Skeletal muscle tissue (tissue), 4 donors: ENCODE data around the gene MUS81. TPM values are rescaled to one million over a fixed set of nuclear protein-coding genes. Genes with fewer than 3 reads are reported as not detected.

Experiments
- H3K27ac ChIP-seq: one replicate; pipeline ENCODE4 v1.7.0; 2013; ENCODE audit warnings: mild to moderate bottlenecking, low read depth, low read length, inconsistent platforms
- H3K27me3 ChIP-seq, 3 donors: one replicate each; pipeline ENCODE4 v1.7.0; 2013; ENCODE audit warnings: low read length in 3 of 3; ENCODE audit not compliant: control insufficient read depth in 3 of 3, insufficient read depth in 3 of 3
- H3K36me3 ChIP-seq, 3 donors: one replicate each; pipeline ENCODE4 v1.7.0; 2013; ENCODE audit warnings: low read length in 3 of 3; ENCODE audit not compliant: control insufficient read depth in 3 of 3, insufficient read depth in 3 of 3
- H3K4me1 ChIP-seq, 3 donors: one replicate each; pipeline ENCODE4 v1.7.0; 2013; ENCODE audit warnings: low read length in 3 of 3, mild to moderate bottlenecking in 3 of 3; ENCODE audit not compliant: control insufficient read depth in 3 of 3, insufficient read depth in 3 of 3
- H3K4me3 ChIP-seq, 3 donors: one replicate each; pipeline ENCODE4 v1.7.0; 2013; ENCODE audit warnings: low read length in 3 of 3
- H3K9ac ChIP-seq, 3 donors: one replicate each; pipeline ENCODE4 v1.7.0; 2013; ENCODE audit warnings: low read length in 3 of 3, mild to moderate bottlenecking in 3 of 3, moderate library complexity in 2 of 3, low read depth in 1 of 3
- H3K9me3 ChIP-seq, 3 donors: one replicate each; pipeline ENCODE4 v1.7.0; 2013; ENCODE audit warnings: low read length in 3 of 3; ENCODE audit not compliant: control insufficient read depth in 3 of 3
- total RNA-seq: library from RNA; depleted of rRNA; stranded (reverse); fragments of >200 nt; gene quantifications from one replicate; pipeline ENCODE4 v1.2.3, GENCODE V29; 2014
- donor health status: Osteomylitis.

The MUS81 gene
- total RNA-seq, 1 donor from 2014 or later: 34.4 TPM

- Histone ChIP-seq H3K4me3 (no peak overlapping the region), H3K4me1 (peaks cover 21 to 32% (median 32%) of the 10 kb centered on the region in 3 donors), H3K9me3 (peaks cover 0 to 5% (median 0%) of the 10 kb centered on the region in 3 donors), H3K9ac (no peak overlapping the region), H3K36me3 (peaks cover 47 to 55% (median 52%) of the 10 kb centered on the region in 3 donors), H3K27me3 (no peaks in the 10 kb centered on the region), H3K27ac (no peak overlapping the region)
These were observed 6.1 kb upstream of the MUS81 start for GRCh38 chr11:65854161-65854592.

- no peak overlapping the region for H3K27ac ChIP-seq
- H3K9ac ChIP-seq: peak overlapping the region in 1 of 3 donors; percentile 25
- H3K9me3 ChIP-seq: peaks cover 0 to 5% (median 0%) of the 10 kb centered on the region in 3 donors
- H3K36me3 ChIP-seq: peaks cover 47 to 55% (median 52%) of the 10 kb centered on the region in 3 donors
- no peak overlapping the region for H3K4me3 ChIP-seq
- H3K27me3 ChIP-seq: no peaks in the 10 kb centered on the region
- peaks cover 27 to 41% (median 37%) of the 10 kb centered on the region in 3 donors for H3K4me1 ChIP-seq
These were observed 5.1 kb upstream of the MUS81 start for GRCh38 chr11:65854852-65855837.

GRCh38 chr11:65855927-65856363 lies 4.3 kb upstream of the MUS81 start:
- no peaks in the 10 kb centered on the region for H3K27me3 ChIP-seq
- H3K4me3 ChIP-seq: peak overlapping the region; percentile 41 to 95 (median 93)
- H3K4me1 ChIP-seq: peaks cover 29 to 44% (median 40%) of the 10 kb centered on the region in 3 donors
- peaks cover 0 to 5% (median 0%) of the 10 kb centered on the region in 3 donors for H3K9me3 ChIP-seq
- no peak overlapping the region for H3K27ac ChIP-seq
- H3K9ac ChIP-seq: peak overlapping the region; percentile 82 to 91 (median 84)
- peaks cover 46 to 52% (median 50%) of the 10 kb centered on the region in 3 donors for H3K36me3 ChIP-seq

GRCh38 chr11:65856689-65857499 lies 3.3 kb upstream of the MUS81 start:
- Histone ChIP-seq H3K9me3 (no peaks in the 10 kb centered on the region), H3K27me3 (no peaks in the 10 kb centered on the region), H3K9ac (peak overlapping the region; percentile 82 to 91 (median 84)), H3K36me3 (peaks cover 43 to 46% (median 46%) of the 10 kb centered on the region in 3 donors), H3K4me1 (peaks cover 39 to 54% (median 50%) of the 10 kb centered on the region in 3 donors), H3K27ac (peak overlapping the region; percentile 95), H3K4me3 (peak overlapping the region; percentile 91 to 95 (median 93))

- Histone ChIP-seq H3K4me1 (peaks cover 44 to 60% (median 53%) of the 10 kb centered on the region in 3 donors), H3K9ac (peak overlapping the region; percentile 82 to 91 (median 84))
These were observed 2.8 kb upstream of the MUS81 start for GRCh38 chr11:65857500-65857852.

GRCh38 chr11:65857853-65858680 lies 2.2 kb upstream of the MUS81 start, which contains the start of gene CFL1:
Gene CFL1 (minus strand): TSS chr11:65858180. CDS start chr11:65858099, 81 bp downstream.
- H3K9me3 ChIP-seq: no peaks in the 10 kb centered on the region
- no peaks in the 10 kb centered on the region for H3K27me3 ChIP-seq
- peak within 1 kb of the TSS; percentile 95 for H3K27ac ChIP-seq
- peak within 1 kb of the TSS; percentile 93 to 99 (median 95) for H3K4me3 ChIP-seq
- H3K4me1 ChIP-seq: peaks cover 44 to 64% (median 53%) of the 10 kb centered on the region in 3 donors
- peak within 1 kb of the TSS; percentile 88 to 99 (median 89) for H3K9ac ChIP-seq
- peaks cover 45 to 46% (median 46%) of the 10 kb centered on the region in 3 donors for H3K36me3 ChIP-seq

More at GRCh38 chr11:65857500-65857852, 2.8 kb upstream of the MUS81 start:
- Histone ChIP-seq H3K9me3 (no peaks in the 10 kb centered on the region), H3K27ac (peak overlapping the region; percentile 95), H3K4me3 (peak overlapping the region; percentile 91 to 95 (median 93)), H3K36me3 (peaks cover 43 to 46% (median 46%) of the 10 kb centered on the region in 3 donors), H3K27me3 (no peaks in the 10 kb centered on the region)

GRCh38 chr11:65858681-65859087 lies 1.5 kb upstream of the MUS81 start:
- Histone ChIP-seq H3K36me3 (peaks cover 45 to 46% (median 45%) of the 10 kb centered on the region in 3 donors), H3K4me1 (peaks cover 44 to 64% (median 51%) of the 10 kb centered on the region in 3 donors), H3K9me3 (no peaks in the 10 kb centered on the region), H3K9ac (peak overlapping the region; percentile 88 to 99 (median 89)), H3K27ac (peak overlapping the region; percentile 95), H3K4me3 (peak overlapping the region; percentile 84 to 99 (median 84)), H3K27me3 (no peaks in the 10 kb centered on the region)

- H3K4me3 ChIP-seq: peak overlapping the region; percentile 84 to 99 (median 84)
- H3K4me1 ChIP-seq: peaks cover 46 to 61% (median 50%) of the 10 kb centered on the region in 3 donors
- H3K27me3 ChIP-seq: no peaks in the 10 kb centered on the region
- H3K9ac ChIP-seq: peak overlapping the region; percentile 88 to 99 (median 97)
- peaks cover 45 to 46% (median 45%) of the 10 kb centered on the region in 3 donors for H3K36me3 ChIP-seq
- H3K27ac ChIP-seq: peak overlapping the region; percentile 95
- H3K9me3 ChIP-seq: no peaks in the 10 kb centered on the region
These were observed 980 bp upstream of the MUS81 start for GRCh38 chr11:65859095-65859811.
